ENCODE results near the gene SETD2.

Gene SETD2

DNA sequence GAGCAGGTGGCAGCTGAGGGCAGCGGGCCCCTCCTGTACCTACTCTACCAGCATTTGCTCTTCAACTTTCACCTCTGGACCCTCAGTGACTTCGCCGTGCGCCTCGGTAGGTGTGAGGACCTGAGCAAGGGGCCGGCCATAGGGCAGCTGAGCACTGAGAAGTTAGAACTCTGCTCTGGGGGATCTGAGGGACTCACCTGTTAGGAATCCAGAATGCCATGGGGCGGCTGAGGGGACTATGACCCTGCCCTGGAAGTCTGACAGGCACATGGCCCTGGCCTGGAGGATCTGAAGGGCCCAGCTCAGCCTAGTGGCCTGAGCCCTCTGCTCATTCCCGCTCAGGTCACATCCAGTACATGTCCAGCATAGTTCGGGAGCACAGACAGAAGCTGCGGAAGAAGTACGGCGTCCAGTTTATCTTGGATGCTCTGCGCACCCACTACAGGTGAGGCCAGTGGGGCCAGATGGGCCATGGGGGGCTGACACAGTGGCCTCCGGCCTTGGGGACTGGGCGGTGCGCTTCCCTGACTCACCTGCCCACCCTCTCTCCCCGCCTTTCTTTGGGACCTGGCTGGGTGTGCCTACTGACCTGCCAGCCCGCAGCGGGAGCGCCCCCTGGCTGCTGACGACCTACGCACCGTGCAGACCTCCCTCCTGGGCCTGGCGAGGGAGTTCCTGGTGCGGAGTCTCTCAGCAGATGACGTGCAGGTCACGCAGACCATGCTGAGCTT, 165.6 kb downstream of the SETD2 start:
- DNase-seq (ENCODE audit: low read depth) = peak; percentile 63

DNA sequence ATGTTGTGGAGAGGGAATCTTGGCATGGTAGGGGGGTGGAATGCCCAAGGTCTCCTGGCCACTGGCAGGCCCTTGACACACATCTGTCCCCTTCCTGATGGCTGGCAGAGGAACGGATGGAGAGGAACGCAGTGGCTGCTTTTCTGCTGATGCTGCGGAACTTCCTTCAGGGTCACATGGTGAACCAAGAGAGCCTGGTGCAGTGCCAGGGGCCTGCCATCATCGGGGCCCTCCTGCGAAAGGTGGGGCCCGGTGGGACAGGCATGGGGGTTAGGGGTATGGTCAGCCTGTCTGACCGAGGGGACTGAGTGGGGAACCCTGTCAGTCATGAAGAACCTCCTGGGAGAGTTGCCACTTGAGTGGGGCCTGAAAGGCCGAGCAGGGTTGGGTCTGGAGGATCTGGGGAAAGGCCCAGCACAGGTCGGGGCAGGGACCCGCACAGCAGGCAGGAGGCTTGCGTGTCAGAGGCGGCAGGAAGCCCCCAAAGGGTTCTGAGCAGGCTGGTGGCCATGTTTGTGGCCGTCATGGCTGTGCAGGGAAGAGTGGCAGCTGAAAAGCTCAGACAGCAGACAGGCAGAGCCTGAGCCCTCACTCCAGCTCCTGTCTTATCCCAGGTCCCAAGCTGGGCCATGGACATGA, 166.3 kb downstream of the SETD2 start:
- DNase-seq (ENCODE audit: low read depth) = no peak

DNA sequence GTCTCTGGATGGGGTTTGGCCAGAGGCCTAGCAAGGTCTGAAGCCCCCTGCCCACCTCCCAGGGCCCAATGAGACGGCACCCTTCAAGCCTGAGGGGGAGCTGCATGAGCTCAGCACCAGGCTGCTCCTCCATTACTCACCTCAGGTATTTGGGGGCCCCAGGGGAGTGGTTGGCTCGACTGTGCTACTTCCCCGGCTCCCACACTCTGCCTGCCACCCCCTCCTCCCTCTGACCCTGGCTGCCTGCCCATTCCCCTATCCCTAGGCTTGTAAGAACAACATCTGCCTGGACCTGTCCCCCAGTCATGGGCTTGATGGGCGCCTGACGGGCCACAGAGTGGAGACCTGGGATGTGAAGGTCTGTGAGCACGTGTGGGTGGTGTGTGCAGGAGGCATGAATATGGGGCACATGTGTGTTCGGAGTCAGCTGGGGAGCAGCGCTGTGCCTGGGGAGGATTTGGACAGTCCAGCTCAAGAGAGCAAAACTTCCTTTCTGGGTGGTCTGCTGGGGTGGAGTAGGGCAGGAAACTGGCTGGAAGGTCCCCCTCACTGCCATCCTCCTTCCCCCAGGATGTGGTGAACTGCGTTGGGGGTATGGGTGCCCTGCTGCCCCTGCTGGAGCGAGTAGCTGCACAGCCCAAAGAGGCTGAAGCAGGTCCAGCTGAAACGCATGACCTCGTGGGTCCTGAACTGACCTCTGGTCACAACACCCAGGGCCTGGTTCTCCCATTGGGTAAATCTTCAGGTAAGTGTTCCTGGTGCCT, 167.0 kb downstream of the SETD2 start:
- DNase-seq (ENCODE audit: low read depth) = no peak

DNA sequence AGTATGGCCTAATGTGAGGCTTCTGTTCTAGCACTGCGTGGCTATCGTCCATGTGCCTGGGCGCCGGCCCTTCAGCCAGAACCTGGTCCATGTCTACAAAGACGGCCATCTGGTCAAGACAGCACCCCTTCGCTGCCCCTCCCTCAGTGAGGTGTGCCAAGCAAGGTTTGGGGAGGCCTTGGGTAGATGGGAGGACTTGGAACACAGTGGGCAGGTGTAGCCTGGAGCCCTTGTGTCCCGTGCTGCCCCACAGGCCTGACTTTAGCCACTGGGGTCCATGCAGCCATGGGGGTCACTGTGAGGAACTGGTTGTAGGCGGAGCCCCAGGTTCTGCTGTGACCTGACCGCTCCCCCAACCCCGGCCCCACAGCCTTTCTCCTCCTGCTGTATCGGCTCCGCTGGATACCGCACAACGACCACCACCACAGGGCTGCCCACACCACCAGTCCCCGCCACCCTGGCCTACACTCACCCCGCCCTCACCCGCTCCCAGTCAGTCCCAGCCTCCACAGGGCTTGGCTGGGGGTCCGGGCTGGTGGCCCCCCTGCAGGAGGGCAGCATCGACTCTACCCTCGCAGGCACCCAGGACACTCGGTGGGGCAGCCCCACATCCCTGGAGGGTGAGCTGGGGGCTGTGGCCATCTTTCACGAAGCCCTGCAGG, 167.9 kb downstream of the SETD2 start:
- DNase-seq (ENCODE audit: low read depth) = no peak

DNA sequence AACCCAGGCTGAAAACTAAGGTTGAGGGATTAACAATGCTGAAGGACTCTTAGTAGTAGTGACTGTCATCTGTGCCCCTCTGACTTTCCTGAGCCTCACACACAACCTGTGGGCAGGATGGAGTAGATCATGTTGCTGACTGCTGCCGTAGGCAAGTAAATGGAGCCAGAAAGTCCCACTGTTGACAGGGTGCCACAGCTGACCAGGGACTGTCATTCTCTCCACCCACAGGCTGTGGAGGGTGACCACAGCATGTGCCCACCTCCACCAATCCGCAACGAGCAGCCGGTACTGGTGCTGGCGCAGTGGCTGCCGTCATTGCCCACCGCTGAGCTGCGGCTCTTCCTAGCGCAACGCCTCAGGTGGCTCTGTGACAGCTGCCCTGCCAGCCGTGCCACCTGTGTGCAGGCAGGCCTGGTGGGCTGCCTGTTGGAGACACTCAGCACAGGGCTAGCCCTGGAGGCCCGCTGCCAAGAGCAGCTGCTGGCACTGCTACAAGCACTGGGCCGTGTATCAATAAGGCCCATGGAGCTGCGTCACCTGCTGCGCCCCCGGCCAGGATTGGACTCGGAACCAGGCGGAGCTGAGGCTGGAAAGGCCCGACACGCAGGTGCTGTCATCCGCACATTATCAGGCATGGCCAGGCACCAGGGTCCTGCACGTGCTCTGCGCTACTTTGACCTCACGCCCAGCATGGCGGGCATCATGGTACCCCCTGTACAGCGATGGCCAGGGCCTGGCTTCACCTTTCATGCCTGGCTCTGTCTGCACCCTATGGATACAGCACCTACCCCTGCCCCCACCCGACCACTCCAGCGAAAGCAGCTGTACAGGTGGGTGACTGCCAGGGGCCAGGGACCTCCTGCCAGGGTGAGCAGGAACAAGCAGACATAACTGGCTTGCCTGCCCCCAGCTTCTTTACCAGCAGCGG, 168.8 kb downstream of the SETD2 start:
- DNase-seq (ENCODE audit: low read depth) = no peak

DNA sequence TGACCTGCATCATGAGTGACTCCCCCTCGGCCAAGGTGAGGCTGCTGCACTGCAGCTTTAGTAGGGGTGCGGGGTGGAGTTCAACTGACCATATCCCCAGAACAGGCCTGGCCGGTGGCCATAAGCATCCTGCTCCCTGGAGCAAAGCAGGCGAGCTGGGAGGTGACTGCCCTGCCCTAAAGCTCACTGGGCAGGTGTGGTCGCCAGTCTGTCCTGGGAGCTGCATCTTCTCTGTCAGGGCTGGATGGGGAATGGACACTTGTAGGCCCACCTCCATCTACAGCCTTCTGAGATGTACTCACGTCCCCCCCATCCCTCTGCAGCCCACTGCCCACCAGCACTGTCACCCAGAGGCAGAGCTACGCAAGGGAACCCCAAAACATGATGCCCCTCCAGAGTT, 169.9 kb downstream of the SETD2 start:
- DNase-seq (ENCODE audit: low read depth) = no peak

DNA sequence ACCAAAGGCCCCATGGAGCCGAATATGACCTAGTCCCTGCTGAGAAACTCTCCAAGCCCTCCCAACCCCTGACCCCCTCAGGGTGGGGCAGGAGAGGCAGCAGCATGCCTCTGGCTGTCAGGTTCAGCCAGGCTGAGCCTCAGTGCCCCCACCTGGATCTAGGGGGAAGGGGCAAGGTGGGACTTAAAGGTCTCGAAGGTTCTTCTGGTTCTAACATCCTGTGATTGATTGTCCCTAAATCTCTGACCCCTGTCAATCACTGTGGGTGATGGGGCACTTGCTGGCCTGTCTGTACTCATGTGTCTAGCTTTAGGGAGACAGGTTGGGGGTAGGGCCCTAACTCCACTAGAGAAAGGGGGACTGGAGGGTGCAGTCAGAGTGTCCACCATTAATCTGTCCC, 170.6 kb downstream of the SETD2 start:
- no peak for DNase-seq (ENCODE audit: low read depth)

DNA sequence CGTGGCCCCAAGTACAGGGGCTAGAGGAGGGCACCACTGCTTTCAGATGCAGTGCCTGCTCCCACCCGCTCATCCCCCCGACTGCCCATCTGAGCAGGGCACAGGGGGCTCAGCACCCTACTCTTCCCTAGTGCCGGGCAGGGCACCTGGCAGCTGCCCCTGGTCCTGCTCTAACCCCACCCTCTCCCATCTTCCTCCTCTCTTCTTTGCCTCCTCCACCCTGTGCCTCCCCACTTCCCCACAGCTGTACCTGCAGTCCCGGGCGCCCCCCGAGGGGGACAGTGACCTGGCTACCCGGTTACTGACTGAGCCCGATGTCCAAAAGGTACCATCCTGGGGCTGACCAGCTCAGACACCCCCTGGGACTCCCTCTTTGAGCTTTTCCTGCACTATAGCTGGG, 171.7 kb downstream of the SETD2 start:
- DNase-seq (ENCODE audit: low read depth) = no peak

DNA sequence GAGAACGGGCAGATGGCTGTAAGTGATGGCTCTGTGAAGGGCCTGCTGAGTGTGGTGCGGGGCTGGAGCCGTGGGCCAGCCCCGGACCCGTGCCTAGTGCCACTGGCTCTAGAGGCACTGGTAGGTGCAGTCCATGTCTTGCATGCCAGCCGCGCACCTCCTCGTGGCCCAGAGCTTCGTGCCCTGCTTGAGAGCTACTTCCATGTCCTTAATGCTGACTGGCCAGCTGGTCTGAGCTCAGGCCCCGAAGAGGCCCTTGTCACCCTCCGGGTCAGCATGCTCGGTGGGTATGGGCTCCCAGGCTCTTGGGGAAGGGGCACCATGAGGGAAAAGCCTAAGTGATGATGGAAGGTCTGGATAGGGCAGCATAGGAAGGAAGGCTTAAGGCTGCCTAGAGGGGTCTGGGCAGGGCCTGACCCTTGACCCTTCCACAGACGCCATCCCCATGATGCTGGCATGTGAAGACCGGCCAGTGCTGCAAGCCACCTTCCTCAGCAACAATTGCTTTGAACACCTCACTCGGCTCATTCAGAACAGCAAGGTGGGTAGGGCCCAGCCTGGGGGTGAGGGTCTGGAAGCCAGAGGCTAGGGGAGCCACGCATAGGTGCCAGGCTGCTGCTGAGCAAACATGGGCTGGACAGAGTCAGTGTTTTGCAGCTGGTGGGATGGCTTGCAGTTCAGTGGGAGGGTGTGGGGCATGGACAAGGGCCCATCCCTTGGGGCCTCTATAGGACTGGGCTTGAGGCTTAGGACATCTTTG, 172.3 kb downstream of the SETD2 start:
- DNase-seq (ENCODE audit: low read depth) = no peak

DNA sequence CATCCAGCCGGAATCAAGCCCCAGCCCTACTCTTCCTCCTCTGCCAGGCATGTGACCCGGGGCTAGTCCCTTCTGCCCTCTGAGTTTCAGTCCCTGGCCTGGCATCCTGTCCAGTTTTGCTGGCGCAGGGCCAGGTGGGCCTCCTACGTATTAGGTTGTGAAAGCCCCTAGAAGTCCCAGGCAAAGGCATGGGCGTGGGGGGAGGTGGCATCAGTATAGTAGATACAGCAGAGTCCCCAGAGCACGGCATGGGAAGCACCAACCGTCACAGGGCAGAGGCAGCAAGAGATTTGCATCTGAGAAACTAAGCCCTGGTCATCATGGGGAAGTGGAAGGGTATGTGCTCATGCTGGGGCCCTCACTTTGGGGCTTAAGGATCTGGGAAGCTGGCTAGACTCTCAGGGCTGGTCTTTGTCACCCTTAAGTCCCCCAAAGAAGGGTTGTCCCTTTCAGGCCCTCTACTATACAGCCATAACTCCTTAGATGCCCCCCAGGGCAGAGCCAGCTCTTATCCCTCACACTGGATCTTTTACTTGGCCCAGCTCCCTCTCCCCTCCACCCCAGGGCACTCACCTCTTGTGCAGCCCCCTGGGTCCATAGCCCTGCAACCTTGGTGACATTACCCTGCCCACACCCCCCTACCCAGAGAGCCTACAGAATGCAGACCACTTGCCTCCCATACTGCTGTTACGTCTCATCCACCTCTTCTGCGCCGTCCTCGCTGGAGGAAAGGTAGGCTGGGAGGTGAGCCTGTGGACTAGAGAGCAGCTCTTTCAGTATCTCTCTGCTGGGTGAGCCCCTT, 173.1 kb downstream of the SETD2 start:
- no peak for DNase-seq (ENCODE audit: low read depth)

DNA sequence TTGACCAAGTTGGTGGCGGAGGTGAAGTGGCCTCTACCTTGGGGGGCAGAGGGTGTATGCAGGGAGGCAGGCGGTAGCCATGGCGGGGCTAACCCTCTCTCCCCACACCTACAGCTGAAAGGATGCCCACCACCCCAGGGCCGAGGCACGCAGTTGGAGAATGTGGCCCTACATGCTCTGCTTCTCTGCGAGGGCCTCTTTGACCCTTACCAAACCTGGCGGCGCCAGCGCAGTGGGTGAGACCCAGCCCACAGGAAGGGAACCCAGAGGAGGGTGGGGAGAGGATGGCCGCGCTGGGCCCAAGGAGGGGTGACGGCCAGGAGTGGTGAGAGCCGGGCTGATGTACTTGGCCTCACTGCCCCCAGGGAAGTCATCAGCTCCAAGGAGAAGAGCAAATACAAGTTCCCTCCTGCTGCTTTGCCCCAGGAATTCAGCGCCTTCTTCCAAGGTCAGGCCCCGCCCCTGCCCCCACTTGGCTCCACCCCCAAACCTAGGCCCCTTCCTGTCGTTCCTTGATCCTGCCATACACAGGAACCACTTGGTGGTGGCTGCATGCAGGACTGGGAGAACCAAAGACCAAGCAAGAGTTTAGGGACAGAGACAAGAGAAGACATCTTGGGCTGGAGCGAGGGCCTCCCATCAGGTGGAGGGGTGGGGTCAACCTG, 174.6 kb downstream of the SETD2 start:
- no peak for DNase-seq (ENCODE audit: low read depth)

DNA sequence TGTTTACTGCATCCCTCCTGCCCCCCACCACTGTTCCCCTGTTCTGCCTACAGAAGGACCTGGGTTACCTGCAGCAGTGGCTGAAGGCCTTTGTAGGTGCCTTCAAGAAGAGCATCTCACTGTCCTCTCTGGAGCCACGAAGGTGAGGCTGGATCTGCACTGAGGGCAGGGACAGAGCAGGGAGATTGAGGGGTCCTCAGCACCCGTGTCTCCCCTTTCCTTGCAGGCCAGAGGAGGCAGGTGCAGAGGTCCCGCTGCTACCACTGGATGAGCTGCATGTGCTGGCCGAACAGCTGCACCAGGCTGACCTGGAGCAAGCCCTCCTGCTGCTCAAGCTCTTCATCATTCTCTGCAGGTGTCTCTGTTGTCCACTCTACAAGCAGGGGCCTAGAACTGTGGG, 175.3 kb downstream of the SETD2 start:
- no peak for DNase-seq (ENCODE audit: low read depth)

DNA sequence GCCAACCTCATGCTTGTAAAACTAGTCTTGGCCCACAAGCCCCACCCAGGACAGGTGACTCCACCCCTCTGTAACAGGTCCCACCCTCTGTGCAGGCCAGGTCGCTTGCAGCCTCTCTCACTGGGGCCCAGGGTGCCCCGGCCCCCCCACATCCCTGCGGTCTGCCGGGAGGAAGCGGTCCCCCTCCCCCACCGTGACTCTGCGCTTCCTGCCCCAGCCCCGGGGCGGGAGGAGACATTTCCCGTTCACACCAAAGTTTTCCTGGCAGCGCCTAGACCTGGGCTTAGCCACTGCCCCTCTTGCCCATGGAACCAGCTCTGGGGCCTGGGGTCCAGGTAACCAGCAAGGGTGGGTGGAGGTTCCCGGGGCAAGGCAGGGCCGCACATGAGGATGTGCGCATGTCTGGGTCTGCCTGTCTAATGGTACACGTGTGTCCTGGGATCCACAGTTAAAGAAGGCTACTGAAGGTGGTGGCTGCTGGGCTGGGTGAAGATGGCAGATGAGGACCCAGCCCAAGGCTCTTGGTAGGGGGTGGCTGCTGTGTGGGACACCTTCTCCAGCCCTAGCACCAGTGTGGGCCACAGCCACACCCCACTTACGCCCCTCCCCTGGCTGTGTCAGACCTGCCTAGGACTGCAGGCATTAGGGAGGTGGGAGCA, 176.0 kb downstream of the SETD2 start:
- peak; percentile 84 for DNase-seq (ENCODE audit: low read depth)

DNA sequence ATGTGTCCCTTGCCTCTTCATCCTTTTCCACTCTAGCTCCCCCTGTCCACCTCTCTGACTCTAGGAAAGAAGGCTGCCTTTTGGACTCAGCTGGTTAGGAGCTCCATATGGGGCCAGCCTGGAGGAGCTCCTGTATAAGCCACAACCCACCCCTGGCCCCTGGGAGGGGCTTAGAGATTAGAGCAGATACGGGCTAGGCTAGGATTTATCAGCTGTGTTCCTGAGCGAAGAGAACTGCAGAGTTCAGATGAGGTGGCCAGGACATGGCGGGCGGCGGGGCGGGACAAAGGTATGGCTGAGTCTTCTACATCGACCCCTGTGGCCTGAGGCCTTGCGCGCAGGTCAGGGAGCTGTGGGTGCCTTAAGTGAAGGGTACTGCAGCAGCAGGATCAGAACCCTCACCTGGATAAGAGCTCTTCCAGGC, 176.6 kb downstream of the SETD2 start:
- no peak for DNase-seq (ENCODE audit: low read depth)

DNA sequence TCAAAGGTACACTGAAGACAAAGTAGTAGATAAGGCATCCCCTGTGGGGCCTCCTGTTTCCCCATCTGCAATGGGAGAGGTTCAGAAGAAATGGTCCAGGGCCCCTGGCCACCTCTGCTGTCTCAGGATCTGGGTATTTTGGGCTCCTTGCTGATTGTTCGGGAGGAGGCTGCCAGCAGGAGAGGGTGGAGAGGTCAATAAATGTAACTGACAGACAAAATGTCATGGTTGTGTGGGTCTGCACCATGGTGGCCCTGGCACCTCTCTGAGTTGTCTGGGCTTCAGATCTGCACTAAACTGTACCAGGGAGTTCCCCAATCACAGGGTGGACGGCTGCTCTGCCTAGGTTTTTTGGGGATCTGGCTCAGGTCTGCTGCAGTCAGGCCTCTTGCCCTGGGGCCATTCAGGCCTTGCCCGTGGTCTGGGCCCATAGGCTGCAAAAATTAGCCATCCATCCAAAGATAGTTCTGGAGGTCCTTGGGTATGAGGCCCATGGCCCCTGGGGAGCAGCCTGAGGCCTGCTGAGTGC, 177.1 kb downstream of the SETD2 start:
- DNase-seq (ENCODE audit: low read depth) = no peak

DNA sequence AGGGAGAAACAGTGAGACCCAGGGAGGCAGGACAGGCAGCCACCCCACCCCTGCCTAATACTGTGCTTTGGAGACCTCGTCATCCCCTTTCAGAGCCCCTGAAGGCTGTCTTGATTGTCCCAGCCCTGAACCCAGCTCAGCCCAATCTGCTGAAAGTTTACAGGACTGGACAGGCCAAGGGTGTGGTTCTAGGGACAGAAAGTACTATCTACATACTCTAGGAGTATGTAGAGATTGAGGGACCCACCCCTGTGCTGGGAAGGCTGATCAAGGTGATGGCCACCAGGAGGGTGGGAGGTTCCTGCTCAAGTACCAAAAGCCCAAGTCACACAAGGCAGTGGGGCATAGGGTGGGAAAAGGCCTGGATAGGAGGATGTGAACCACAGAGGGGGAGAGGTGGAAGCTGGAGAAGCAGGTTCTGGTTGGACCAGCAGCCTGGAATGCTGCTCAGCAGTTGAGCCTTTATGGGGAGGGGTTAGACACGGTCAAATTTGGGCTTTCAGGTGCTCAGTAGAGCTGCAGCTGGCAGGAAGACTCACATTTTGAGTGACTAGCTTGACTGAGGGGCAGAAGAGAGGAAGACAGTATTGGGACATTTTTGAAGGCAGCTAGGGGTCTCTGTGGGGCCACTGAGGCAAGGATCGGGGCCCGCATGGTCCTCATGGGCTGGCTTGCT, 177.7 kb downstream of the SETD2 start:
- DNase-seq (ENCODE audit: low read depth) = no peak

DNA sequence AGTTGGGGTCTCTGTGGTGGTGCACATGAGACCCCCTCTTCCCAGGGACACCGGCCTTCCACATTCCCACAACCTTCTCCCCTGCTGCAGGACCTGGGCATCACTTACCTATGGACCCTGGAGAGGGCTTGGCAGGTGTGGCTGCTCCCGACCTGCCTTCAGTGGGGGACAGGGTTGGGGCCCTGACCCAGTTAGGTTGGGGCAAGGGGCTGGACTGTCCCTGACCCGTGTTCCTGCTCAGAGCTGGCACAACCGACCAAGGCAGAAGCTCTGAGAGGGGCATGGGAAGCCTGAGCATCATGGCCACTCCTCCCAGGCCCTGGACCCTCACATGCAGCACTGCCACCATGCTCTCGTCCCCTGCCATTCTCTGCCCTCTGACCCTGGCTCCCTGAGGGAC, 178.3 kb downstream of the SETD2 start:
- DNase-seq (ENCODE audit: low read depth) = no peak

All from T follicular helper cell (primary cell).